ENCODE results near the gene MT1G. TPM values are rescaled to one million over a fixed set of nuclear protein-coding genes. Genes with fewer than 3 reads are reported as not detected.

The MT1G gene
- total and polyA plus RNA-seq, 2 experiments from 2014 or later: 184 to 1,014 TPM

DNA sequence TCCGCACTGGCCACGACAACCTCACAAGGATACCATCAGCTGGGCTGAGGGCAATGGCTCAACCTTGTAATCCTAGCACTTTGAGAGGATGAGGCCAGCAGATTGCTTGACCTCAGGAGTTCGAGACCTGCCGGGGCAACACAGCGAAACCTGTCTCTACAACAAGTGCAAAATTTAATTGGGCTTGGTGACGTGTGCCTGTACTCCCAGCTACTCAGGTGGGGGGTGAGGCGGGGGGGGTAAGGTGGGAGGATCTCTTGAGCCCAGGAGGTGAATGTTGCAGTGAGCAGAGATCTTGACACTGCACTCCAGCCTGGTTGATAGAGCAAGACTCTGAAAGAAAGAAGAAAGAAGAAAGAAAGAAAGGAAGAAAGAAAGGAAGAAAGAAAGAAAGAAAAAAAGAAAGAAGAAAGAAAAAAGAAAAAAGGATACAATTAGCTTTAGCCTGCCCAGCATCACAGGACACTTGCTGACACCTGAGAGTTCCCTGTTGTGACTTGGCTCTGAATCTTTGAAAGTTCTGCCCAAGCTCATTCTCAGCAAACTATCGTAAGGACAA is 47.4 kb downstream of the MT1G start (continued):
- TF ChIP-seq, protein P1, sequence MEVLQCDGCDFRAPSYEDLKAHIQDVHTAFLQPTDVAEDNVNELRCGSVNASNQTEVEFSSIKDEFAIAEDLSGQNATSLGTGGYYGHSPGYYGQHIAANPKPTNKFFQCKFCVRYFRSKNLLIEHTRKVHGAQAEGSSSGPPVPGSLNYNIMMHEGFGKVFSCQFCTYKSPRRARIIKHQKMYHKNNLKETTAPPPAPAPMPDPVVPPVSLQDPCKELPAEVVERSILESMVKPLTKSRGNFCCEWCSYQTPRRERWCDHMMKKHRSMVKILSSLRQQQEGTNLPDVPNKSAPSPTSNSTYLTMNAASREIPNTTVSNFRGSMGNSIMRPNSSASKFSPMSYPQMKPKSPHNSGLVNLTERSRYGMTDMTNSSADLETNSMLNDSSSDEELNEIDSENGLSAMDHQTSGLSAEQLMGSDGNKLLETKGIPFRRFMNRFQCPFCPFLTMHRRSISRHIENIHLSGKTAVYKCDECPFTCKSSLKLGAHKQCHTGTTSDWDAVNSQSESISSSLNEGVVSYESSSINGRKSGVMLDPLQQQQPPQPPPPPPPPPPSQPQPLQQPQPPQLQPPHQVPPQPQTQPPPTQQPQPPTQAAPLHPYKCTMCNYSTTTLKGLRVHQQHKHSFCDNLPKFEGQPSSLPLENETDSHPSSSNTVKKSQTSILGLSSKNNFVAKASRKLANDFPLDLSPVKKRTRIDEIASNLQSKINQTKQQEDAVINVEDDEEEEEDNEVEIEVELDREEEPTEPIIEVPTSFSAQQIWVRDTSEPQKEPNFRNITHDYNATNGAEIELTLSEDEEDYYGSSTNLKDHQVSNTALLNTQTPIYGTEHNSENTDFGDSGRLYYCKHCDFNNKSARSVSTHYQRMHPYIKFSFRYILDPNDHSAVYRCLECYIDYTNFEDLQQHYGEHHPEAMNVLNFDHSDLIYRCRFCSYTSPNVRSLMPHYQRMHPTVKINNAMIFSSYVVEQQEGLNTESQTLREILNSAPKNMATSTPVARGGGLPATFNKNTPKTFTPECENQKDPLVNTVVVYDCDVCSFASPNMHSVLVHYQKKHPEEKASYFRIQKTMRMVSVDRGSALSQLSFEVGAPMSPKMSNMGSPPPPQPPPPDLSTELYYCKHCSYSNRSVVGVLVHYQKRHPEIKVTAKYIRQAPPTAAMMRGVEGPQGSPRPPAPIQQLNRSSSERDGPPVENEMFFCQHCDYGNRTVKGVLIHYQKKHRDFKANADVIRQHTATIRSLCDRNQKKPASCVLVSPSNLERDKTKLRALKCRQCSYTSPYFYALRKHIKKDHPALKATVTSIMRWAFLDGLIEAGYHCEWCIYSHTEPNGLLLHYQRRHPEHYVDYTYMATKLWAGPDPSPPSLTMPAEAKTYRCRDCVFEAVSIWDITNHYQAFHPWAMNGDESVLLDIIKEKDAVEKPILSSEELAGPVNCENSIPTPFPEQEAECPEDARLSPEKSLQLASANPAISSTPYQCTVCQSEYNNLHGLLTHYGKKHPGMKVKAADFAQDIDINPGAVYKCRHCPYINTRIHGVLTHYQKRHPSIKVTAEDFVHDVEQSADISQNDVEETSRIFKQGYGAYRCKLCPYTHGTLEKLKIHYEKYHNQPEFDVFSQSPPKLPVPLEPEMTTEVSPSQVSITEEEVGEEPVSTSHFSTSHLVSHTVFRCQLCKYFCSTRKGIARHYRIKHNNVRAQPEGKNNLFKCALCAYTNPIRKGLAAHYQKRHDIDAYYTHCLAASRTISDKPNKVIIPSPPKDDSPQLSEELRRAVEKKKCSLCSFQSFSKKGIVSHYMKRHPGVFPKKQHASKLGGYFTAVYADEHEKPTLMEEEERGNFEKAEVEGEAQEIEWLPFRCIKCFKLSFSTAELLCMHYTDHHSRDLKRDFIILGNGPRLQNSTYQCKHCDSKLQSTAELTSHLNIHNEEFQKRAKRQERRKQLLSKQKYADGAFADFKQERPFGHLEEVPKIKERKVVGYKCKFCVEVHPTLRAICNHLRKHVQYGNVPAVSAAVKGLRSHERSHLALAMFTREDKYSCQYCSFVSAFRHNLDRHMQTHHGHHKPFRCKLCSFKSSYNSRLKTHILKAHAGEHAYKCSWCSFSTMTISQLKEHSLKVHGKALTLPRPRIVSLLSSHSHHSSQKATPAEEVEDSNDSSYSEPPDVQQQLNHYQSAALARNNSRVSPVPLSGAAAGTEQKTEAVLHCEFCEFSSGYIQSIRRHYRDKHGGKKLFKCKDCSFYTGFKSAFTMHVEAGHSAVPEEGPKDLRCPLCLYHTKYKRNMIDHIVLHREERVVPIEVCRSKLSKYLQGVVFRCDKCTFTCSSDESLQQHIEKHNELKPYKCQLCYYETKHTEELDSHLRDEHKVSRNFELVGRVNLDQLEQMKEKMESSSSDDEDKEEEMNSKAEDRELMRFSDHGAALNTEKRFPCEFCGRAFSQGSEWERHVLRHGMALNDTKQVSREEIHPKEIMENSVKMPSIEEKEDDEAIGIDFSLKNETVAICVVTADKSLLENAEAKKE (CRISPR knock-in tag; IDR thresholded peaks at IDR 0.05): no peak
- TF ChIP-seq, protein P2, sequence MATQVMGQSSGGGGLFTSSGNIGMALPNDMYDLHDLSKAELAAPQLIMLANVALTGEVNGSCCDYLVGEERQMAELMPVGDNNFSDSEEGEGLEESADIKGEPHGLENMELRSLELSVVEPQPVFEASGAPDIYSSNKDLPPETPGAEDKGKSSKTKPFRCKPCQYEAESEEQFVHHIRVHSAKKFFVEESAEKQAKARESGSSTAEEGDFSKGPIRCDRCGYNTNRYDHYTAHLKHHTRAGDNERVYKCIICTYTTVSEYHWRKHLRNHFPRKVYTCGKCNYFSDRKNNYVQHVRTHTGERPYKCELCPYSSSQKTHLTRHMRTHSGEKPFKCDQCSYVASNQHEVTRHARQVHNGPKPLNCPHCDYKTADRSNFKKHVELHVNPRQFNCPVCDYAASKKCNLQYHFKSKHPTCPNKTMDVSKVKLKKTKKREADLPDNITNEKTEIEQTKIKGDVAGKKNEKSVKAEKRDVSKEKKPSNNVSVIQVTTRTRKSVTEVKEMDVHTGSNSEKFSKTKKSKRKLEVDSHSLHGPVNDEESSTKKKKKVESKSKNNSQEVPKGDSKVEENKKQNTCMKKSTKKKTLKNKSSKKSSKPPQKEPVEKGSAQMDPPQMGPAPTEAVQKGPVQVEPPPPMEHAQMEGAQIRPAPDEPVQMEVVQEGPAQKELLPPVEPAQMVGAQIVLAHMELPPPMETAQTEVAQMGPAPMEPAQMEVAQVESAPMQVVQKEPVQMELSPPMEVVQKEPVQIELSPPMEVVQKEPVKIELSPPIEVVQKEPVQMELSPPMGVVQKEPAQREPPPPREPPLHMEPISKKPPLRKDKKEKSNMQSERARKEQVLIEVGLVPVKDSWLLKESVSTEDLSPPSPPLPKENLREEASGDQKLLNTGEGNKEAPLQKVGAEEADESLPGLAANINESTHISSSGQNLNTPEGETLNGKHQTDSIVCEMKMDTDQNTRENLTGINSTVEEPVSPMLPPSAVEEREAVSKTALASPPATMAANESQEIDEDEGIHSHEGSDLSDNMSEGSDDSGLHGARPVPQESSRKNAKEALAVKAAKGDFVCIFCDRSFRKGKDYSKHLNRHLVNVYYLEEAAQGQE (IDR thresholded peaks at IDR 0.05; ENCODE audit: unreplicated experiment): no peak
- TF ChIP-seq ZNF331 (CRISPR knock-in tag; IDR thresholded peaks at IDR 0.05; ENCODE audit: low read depth) (no peak), POLR2AphosphoS5 (IDR thresholded peaks at IDR 0.05; ENCODE audit: low read depth) (no peak)

DNA sequence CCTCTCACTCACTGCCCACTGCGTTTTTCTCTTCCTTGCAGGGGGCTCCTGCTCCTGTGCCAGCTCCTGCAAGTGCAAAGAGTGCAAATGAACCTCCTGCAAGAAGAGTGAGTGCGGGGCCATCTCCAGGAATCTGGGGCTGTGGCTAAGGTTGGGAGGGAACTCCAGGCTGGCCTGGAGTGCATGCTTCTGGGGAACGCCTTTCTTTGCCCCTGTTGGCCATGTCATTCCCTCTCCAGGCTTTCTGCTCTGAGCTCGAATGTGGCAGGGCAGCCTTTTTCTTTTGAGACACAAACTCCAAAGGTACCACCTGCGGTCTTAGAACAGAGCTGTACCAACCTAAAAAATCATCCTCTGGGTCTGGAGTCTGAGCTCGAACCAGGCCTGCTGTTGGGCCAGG is 49.7 kb downstream of the MT1G start:
- Histone ChIP-seq H3F3A (replicated peaks; ENCODE audit: low read depth) (0 out of 2 replicates have a peak, but pooled peaks cover 3% of the 10 kb centered on the region), H3K4me1 (ENCODE audit: insufficient read depth) (peaks cover 54% of the 10 kb centered on the region), H3K36me3 (ENCODE audit: insufficient read depth) (no peaks in the 10 kb centered on the region), H3K4me2 (peak overlapping the region; percentile 92; the same call in 1 of the 2 replicates), H3K27ac (ENCODE audit: low read depth) (no peak overlapping the region), H3K27me3 (ENCODE audit: insufficient read depth) (peaks cover 99% of the 10 kb centered on the region), H3K4me3 (no peak overlapping the region), H4K20me1 (replicated peaks; ENCODE audit: insufficient read depth) (0 out of 2 replicates have a peak, but pooled peaks cover 9% of the 10 kb centered on the region), H3K79me2 (replicated peaks; ENCODE audit: insufficient read depth) (no peaks in the 10 kb centered on the region), H2AFZ (no peak overlapping the region), H3K9me2 (ENCODE audit: insufficient read depth) (no peaks in the 10 kb centered on the region; the same call in 1 of the 2 replicates)
- H3K36me3 Mint-ChIP-seq (ENCODE audit: low read depth): no peaks in the 10 kb centered on the region
- DNase-seq (ENCODE audit: low spot score): no peak
- H3K27ac Mint-ChIP-seq: no peak overlapping the region
- H3K27me3 Mint-ChIP-seq (ENCODE audit: insufficient read depth, low read depth, poor library complexity): peaks cover 83% of the 10 kb centered on the region
- H3K4me3 Mint-ChIP-seq: peak overlapping the region; percentile 83
- peak; percentile 26 for ATAC-seq
- peaks cover 46% of the 10 kb centered on the region for H3K4me1 Mint-ChIP-seq
- peaks cover 8% of the 10 kb centered on the region; the same call in 1 of the 3 replicates for H3K9me3 Mint-ChIP-seq
- TF ChIP-seq EZH2 (IDR thresholded peaks at IDR 0.05; ENCODE audit: low read depth, unreplicated experiment): no peak
- no peak for TF ChIP-seq EZH2phosphoT487 (IDR thresholded peaks at IDR 0.05; ENCODE audit: unreplicated experiment)
- TF ChIP-seq JUNB (IDR thresholded peaks at IDR 0.05; ENCODE audit: unreplicated experiment): no peak
- TF ChIP-seq, protein P3, sequence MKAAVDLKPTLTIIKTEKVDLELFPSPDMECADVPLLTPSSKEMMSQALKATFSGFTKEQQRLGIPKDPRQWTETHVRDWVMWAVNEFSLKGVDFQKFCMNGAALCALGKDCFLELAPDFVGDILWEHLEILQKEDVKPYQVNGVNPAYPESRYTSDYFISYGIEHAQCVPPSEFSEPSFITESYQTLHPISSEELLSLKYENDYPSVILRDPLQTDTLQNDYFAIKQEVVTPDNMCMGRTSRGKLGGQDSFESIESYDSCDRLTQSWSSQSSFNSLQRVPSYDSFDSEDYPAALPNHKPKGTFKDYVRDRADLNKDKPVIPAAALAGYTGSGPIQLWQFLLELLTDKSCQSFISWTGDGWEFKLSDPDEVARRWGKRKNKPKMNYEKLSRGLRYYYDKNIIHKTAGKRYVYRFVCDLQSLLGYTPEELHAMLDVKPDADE (IDR thresholded peaks at IDR 0.05): no peak
- TF ChIP-seq ZNF331 (CRISPR knock-in tag; IDR thresholded peaks at IDR 0.05; ENCODE audit: low read depth): no peak
- no peak for TF ChIP-seq NANOG (IDR thresholded peaks at IDR 0.05; ENCODE audit: borderline replicate concordance)

Data from GM23338 (cell line).